Parathyroid adenoma (tissue), 2 donors: Measurements from ENCODE around the gene MAPK8IP1.
A peak's percentile ranks its signal among the peaks of the same experiment; 100 is the strongest.
"Not testable (repeated sequence)": the region's sequence is repeated elsewhere in the genome, so short reads cannot be mapped to it uniquely, and the experiment has no call there.

ENCODE experiments used
- H2AFZ ChIP-seq: fragments of 300-600 bp; sonication (generic); one replicate; pipeline ENCODE4 v1.7.0; 2017; ENCODE audit warnings: antibody characterized with exemption, mild to moderate bottlenecking
- H3K27ac ChIP-seq: fragments of 300-600 bp; sonication (generic); one replicate; pipeline ENCODE4 v1.7.0; 2017
- H3K27me3 ChIP-seq: fragments of 300-600 bp; sonication (generic); one replicate; pipeline ENCODE4 v1.7.0; 2017; ENCODE audit warnings: low read length; ENCODE audit not compliant: control insufficient read depth, insufficient read depth
- H3K36me3 ChIP-seq: fragments of 300-600 bp; sonication (generic); one replicate; pipeline ENCODE4 v1.7.0; 2017; ENCODE audit warnings: low read length; ENCODE audit not compliant: control insufficient read depth, insufficient read depth
- H3K4me1 ChIP-seq: fragments of 300-600 bp; sonication (generic); one replicate; pipeline ENCODE4 v1.7.0; 2017; ENCODE audit warnings: control low read depth
- H3K4me2 ChIP-seq: fragments of 300-600 bp; sonication (generic); one replicate; pipeline ENCODE4 v1.7.0; 2017; ENCODE audit warnings: low read length
- H3K4me3 ChIP-seq: fragments of 300-600 bp; sonication (generic); one replicate; pipeline ENCODE4 v1.7.0; 2017; ENCODE audit warnings: low read depth, low read length
- H3K79me2 ChIP-seq: fragments of 300-600 bp; sonication (generic); one replicate; pipeline ENCODE4 v1.7.0; 2017; ENCODE audit warnings: control low read depth
- H3K9ac ChIP-seq: fragments of 300-600 bp; sonication (generic); one replicate; pipeline ENCODE4 v1.7.0; 2017; ENCODE audit warnings: mild to moderate bottlenecking
- H3K9me3 ChIP-seq: fragments of 300-600 bp; sonication (generic); one replicate; pipeline ENCODE4 v1.7.0; 2017; ENCODE audit warnings: low read length; ENCODE audit not compliant: control insufficient read depth
- TF ChIP-seq, protein P1 (sequence below): fragments of 300-600 bp; sonication (generic); IDR thresholded peaks from one replicate; pipeline ENCODE4 v1.7.0; 2017; ENCODE audit warnings: antibody characterized with exemption, mild to moderate bottlenecking
- donor health status: primary hyperparathyroidism.

The MAPK8IP1 gene

DNA sequence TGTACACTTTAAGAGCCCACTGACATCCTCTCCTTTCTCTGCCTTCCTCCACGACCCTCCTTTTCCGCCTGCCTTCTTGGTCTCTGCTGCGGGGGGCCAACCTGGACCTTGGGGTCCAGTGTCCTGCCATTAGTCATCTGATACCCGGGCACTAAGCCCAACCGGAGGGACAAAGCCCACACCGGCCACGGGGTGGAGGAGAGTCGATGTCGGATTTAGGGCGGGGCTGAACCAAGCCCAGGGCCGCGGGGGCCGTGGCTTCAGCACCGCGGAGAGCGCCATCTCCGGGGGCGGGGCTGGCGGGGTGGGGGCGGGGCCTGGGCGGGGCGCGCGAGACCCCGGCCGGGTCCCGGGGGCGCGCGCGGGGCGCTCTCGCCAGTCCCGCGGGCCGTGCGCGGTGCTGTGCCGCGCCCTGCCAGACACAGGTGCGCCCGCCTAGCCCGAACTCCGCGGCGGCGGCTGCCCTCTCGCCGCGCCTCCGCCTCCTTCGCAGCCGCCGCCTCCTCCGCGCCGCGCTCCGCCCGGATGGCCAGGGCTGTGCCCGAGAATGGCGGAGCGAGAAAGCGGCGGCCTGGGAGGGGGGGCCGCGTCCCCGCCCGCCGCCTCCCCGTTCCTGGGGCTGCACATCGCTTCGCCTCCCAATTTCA is at the start of gene MAPK8IP1:
TSS of gene MAPK8IP1 (plus strand) at position 378 of the 647 bp plus-strand sequence. CDS start at position 548, 170 bp downstream.
- TF ChIP-seq, protein P1, sequence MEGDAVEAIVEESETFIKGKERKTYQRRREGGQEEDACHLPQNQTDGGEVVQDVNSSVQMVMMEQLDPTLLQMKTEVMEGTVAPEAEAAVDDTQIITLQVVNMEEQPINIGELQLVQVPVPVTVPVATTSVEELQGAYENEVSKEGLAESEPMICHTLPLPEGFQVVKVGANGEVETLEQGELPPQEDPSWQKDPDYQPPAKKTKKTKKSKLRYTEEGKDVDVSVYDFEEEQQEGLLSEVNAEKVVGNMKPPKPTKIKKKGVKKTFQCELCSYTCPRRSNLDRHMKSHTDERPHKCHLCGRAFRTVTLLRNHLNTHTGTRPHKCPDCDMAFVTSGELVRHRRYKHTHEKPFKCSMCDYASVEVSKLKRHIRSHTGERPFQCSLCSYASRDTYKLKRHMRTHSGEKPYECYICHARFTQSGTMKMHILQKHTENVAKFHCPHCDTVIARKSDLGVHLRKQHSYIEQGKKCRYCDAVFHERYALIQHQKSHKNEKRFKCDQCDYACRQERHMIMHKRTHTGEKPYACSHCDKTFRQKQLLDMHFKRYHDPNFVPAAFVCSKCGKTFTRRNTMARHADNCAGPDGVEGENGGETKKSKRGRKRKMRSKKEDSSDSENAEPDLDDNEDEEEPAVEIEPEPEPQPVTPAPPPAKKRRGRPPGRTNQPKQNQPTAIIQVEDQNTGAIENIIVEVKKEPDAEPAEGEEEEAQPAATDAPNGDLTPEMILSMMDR, result no peak
- Histone ChIP-seq H3K79me2 (peaks cover 5% of the 10 kb centered on the region), H3K9ac (peak within 1 kb of the TSS; percentile 61), H3K36me3 (no peaks in the 10 kb centered on the region), H3K4me3 (no peak within 1 kb of the TSS), H3K4me1 (no peaks in the 10 kb centered on the region), H3K27me3 (no peaks in the 10 kb centered on the region), H2AFZ (peak within 1 kb of the TSS; percentile 66), H3K27ac (peak within 1 kb of the TSS; percentile 51), H3K4me2 (peak within 1 kb of the TSS; percentile 55), H3K9me3 (no peaks in the 10 kb centered on the region)

DNA sequence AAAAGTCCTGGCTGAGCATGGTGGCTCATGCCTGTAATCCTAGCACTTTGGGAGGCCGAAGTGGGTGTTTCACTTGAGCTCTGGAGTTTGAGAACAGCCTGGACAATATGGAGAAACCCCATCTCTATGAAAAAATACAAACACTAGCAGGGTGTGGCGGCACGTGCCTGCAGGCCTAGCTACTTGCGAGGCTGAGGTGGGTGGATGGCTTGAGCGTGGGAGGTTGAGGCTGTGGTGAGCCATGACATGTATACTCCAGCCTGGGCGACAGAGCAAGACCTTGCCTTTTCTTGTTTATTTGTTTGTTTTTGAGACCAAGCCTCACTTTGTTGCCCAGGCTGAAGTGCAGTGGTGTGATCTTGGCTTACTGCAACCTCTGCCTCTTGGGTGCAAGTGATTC is 46.2 kb upstream of the MAPK8IP1 start:
- Histone ChIP-seq H3K79me2 (no peaks in the 10 kb centered on the region), H2AFZ (no peak overlapping the region), H3K4me3 (no peak overlapping the region), H3K4me1 (no peaks in the 10 kb centered on the region), H3K9me3 (no peaks in the 10 kb centered on the region), H3K9ac (no peak overlapping the region), H3K27me3 (no peaks in the 10 kb centered on the region), H3K27ac (no peak overlapping the region), H3K4me2 (no peak overlapping the region), H3K36me3 (no peaks in the 10 kb centered on the region)
- TF ChIP-seq, protein P1, result no peak

DNA sequence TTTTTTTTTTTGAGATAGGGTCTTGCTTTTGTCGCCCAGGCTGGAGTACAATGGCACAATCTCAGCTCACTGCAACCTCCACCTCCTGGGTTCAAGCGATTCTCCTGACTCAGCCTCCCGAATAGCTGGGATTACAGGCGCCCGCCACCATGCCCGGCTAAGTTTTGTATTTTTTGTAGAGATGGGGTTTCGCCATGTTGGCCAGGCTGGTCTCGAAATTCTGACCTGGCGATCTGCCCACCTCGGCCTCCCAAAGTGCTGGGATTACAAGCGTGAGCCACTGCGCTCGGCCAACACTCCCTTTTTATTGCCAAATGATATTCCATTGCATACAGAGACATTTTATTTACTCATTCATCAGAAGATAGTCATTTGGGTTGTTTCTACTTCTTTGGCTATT is 45.2 kb upstream of the MAPK8IP1 start:
- H3K27ac ChIP-seq, H3K27me3 ChIP-seq, H3K4me2 ChIP-seq, H3K79me2 ChIP-seq, H3K9me3 ChIP-seq, H2AFZ ChIP-seq, H3K9ac ChIP-seq, H3K36me3 ChIP-seq, H3K4me3 ChIP-seq, H3K4me1 ChIP-seq: not testable (repeated sequence)

DNA sequence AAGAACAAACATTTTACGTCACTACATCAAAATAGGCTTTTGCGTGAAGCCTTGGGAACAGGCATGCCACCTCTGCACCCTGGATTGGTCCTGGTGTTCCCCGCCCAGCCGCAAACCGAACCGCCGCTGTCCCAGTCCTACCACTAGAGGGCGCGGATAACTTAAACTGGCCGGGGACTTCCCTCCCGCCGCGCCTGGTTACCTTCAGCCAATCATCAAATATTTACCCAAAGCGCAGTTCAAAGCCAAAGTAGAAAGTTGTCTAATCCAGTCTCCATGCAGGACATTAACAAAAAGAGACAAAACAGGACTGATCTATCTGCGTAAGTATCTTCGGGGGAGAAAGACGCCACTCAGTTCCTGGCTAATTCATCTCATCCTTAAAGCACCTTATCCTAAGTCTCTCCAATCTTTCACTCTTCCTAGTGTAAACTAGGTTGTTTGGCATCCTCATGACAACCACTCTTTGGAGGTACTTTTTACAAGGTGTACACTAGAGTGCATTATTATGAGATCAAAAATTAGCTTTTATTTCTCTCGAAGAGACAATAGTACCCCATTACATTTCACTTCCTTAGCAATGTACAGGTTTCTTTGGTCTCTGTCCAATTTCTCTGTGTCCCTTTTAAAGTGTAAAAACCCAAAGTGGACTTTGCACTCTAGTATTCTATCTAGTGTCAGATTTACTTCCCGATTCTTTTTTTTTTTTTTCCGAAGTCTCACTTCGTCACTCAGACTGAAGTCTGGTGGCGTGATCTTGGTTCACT is 42.1 kb upstream of the MAPK8IP1 start:
- Histone ChIP-seq H2AFZ (peak overlapping the region; percentile 40), H3K4me2 (peak overlapping the region; percentile 66), H3K27me3 (no peaks in the 10 kb centered on the region), H3K79me2 (peaks cover 6% of the 10 kb centered on the region), H3K4me1 (no peaks in the 10 kb centered on the region), H3K36me3 (no peaks in the 10 kb centered on the region), H3K9me3 (no peaks in the 10 kb centered on the region), H3K4me3 (peak overlapping the region; percentile 22), H3K9ac (no peak overlapping the region), H3K27ac (peak overlapping the region; percentile 58)
- TF ChIP-seq, protein P1, result peak; percentile 83

DNA sequence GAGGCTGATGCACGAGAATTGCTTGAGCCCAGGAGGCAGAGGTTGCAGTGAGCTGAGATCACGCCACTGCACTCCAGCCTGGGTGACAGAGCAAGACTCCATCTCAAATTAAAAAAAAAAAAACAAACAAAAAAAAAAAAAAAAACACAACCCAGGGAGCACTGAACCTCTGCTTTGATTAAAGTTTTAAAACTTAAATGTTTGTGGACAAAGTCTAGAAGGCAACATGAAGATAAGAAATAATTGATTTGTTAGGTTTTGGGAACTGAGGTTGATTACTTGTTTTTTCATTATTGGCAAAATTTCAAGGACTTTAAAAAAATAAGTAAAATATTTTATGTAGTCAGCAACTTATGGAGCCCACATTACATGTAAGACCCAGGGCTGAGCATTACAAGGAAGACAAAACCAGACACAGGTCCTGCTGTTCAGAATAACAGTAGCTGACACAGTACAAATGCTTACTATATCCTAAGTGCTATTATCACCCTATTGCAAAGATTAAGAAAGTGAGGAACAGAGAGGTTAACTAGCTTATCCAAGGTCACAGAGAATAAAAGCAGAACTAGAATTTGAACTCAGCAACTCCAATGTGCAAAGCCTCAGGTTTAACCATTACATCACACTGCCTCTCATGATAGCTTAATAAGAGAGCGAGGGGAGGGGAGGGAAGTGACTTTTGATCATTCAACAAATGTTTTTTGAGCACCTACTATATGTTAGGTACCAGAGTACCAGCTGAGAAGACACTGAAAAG is 40.5 kb upstream of the MAPK8IP1 start:
- Histone ChIP-seq H3K27ac (no peak overlapping the region), H3K4me2 (no peak overlapping the region), H3K36me3 (no peaks in the 10 kb centered on the region), H3K4me1 (no peaks in the 10 kb centered on the region), H3K4me3 (no peak overlapping the region), H2AFZ (no peak overlapping the region), H3K79me2 (peaks cover 16% of the 10 kb centered on the region), H3K9ac (no peak overlapping the region), H3K27me3 (no peaks in the 10 kb centered on the region), H3K9me3 (no peaks in the 10 kb centered on the region)
- TF ChIP-seq, protein P1, result no peak
